GM12865 (cell line): ENCODE results near the gene FOLR2.

Experiments used
- DNase-seq: peaks from one replicate; pipeline ENCODE4 v3.0.0; 2010; ENCODE audit warnings: low read depth
- H3K4me3 ChIP-seq: 2 replicates; pipeline ENCODE4 v1.5.1; 2011; ENCODE audit warnings: mild to moderate bottlenecking, low read depth, low read length, control low read depth
- TF ChIP-seq, protein P1 (sequence below): IDR thresholded peaks from 2 replicates; pipeline ENCODE4 v1.5.1; 2011; ENCODE audit warnings: low read length, control low read depth, low read depth, inconsistent platforms; ENCODE audit not compliant: insufficient read depth; ENCODE audit errors: missing control alignments

Gene FOLR2

DNA sequence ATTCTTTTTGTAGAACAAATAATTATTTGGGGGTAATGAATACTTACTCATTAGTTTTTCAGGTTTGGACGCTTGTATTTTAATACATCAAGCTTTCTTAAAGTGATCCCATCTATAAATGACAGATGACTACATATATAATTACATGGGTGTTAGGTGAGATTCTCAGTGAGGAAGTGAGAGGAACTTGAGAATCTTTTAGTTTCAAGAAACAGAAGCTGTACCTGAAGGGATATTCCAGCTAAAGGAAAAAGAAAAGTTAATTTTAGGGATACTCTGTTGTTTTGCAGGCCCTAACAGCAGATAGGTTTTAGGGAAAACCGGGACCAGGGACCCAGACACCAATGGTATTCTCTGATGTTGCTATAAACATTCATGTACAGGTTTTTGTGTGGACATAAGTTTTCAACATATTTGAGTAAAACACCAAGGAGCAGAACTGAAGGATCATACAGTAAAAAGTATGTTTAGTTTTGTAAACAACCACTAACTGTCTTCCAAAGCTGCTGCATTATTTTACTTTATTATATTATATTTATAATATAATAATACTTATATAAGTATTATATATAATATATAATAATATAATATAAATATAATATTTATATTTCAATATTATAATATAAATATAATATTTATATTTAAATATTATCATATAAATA, 51.5 kb downstream of the FOLR2 start:
- DNase-seq = no peak

More for the DNA sequence above, 51.5 kb downstream of the FOLR2 start:
- H3K4me3 ChIP-seq = no peak overlapping the region
- TF ChIP-seq, protein P1, sequence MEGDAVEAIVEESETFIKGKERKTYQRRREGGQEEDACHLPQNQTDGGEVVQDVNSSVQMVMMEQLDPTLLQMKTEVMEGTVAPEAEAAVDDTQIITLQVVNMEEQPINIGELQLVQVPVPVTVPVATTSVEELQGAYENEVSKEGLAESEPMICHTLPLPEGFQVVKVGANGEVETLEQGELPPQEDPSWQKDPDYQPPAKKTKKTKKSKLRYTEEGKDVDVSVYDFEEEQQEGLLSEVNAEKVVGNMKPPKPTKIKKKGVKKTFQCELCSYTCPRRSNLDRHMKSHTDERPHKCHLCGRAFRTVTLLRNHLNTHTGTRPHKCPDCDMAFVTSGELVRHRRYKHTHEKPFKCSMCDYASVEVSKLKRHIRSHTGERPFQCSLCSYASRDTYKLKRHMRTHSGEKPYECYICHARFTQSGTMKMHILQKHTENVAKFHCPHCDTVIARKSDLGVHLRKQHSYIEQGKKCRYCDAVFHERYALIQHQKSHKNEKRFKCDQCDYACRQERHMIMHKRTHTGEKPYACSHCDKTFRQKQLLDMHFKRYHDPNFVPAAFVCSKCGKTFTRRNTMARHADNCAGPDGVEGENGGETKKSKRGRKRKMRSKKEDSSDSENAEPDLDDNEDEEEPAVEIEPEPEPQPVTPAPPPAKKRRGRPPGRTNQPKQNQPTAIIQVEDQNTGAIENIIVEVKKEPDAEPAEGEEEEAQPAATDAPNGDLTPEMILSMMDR = no peak
